HS-5 (cell line): ENCODE data around the gene CNN2.

Experiments
- DNase-seq: peaks from one replicate; pipeline ENCODE4 v3.0.0-alpha.2; 2012; ENCODE audit warnings: low read depth

The CNN2 gene

DNA sequence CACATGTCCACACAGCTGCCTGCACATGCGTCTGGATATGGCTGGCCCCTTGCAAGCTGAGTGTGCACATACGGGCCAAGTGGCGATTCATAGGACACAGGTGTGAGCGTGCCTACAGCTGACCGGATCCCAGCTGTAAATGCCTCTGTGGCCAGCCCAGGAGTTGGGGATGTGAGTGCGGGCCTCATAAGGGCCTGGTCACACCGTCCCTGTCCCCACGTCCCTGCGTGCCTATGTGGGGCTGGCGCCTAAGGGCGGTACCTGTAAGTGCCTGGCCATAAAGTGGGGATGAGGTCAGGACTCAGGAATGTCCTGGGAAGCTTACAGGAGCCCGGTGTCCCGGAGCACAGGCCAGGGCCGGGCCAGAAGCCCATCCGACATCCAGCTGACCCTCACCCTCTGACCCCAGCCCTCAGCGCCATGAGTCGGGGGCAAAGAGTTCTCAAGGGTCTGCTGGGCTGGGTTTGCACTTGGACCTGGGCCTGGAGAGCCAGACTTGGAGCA, 39.2 kb downstream of the CNN2 start:
- no peak for DNase-seq

DNA sequence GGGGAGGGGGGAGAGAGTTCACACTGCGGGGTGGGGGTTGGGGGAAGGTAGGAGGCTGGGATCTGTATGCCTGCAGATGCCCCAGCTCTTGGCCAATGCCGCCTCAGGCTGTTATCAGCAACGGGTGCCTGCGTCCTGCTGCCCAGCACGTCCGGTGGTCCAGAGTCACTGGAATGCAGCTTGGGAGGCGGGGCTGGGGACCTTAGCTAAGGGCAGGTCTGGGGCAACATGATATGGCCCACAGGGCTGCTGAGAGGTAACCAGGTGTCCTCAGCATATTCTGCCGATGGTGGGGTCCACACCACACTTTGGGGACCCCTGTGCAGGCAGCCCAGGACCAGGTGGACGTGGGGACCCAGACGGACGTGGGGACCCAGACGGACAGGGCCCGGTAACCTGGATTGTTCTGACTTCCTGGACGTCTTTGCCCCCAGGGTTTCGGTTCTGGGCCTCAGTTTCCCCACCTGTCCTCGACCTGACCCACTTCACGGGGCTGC, 39.9 kb downstream of the CNN2 start:
- no peak for DNase-seq

DNA sequence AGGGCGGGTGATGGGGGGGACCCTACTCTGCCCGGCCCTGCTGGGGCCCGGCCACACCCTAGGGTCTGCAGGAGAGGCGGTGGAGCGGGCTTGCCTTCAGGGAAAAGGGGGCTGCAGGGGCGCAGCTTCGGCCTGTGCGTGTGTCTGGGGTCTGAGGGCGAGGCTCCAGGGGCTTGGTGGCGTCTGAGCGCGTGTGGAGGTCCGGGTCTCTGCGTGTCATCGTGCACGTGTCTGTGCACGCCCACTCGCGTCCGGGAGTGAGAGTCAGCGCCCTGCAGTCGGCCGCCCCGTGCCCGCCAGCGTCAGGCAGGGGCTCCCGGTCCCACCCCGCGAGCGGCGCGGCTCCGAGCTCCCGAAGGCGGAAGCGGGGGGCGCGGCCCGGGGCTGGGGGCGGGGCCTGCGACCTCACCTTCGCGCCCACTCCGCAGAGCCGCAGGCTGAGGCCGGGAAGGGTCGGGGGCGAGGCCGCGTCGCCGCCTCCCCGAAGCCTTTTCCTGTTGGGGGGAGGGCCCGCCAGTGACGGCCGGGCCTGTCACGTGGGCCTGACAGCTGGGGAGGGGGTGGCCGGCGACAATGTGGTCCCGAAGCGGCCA, 40.4 kb downstream of the CNN2 start, which contains the start of gene ARHGAP45:
Gene ARHGAP45 (plus strand): TSS at position 420 of the 593 bp plus-strand sequence. CDS start 239 bp downstream, outside the sequence.
- no peak for DNase-seq

- DNase-seq: no peak
Observed at GRCh38 chr19:1067341-1067957, 41.0 kb downstream of the CNN2 start.

DNA sequence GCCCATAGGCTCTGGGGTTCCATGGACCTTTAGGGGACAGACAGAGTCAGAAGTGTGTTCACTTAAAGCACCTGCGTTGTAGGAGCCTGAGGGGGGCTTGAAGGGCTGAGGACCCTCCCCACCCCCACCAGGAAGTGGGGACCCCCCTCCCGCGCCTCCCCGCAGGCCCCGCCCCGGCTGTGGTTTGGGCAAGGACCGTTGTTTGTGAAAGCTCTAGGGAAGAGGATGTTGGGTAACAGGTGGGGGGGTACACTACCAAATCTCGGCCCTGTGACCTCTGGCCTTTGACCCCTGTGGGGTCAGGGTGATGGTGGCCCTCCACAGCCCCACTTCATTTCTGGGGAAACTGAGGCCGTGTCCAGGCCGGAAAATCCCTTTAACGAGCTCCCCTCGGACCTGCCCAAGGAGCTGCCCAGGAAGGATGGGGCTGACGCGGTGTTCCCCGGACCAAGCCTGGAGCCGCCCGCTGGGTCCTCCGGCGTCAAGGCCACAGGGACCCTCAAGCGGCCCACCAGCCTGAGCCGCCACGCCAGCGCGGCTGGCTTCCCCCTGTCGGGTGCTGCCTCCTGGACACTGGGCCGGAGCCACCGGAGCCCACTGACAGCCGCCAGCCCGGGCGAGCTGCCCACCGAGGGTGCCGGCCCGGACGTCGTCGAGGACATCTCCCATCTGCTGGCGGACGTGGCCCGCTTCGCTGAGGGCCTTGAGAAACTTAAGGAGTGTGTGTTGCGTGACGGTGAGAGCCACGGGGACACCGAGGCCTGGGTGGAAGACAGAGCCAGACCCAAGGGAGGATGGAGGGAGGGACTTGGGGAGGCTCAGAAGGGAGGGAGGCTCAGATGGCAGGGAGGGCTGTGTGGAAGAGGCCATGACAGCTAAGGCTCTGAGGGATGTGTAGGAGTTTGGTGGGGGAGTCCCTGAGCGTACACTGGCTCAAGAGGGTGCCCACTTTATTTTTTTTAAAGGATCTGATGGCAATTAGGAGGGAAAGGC, 41.9 kb downstream of the CNN2 start:
- DNase-seq: no peak

DNA sequence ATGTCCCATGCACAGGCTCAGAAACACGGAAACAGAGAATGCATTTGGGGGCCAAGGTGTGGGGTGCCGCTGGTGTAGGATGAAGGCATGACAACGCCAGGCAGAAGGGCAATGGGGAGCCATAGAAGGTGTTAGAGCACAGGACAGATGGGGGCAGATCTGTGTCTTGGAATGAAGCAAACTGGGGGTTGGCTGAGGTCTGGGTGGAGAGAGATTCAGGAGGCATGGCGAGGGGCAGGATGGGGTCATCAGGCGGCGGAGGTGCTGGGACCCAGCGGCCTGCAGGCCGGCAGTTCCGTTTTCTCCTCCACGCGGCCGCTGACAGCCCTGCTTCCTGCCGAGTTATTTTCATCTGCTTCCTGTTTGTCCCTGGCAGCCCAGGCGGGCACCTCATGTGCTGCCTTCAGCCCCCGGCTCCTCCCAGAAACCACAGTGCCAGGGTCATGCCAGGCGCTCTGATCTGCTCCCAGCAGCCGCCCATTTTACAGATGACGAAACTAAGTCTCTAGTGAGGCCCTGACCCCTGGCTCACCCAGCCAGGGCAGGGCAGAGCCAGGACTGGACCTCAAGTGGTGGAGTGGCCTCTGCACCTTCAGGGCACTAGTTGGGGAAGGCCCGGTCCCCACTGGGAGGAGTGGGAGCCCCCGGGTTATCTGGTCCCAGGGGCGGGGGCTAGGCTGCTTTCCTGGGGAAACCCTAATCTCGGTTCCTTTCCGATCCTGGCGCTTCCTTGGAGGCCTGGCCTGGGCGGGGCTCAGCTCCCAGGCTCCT, 42.8 kb downstream of the CNN2 start:
- DNase-seq: no peak

- no peak for DNase-seq
Observed at GRCh38 chr19:1070576-1070930, 44.1 kb downstream of the CNN2 start.

GRCh38 chr19:1070931-1071791, 44.8 kb downstream of the CNN2 start:
- no peak for DNase-seq

GRCh38 chr19:1072371-1073015, 46.1 kb downstream of the CNN2 start:
- no peak for DNase-seq

GRCh38 chr19:1073063-1073955, 46.9 kb downstream of the CNN2 start:
- no peak for DNase-seq

- DNase-seq: no peak
Observed at GRCh38 chr19:1073956-1074517, 47.6 kb downstream of the CNN2 start.

GRCh38 chr19:1074544-1075283, 48.3 kb downstream of the CNN2 start:
- DNase-seq: no peak

- no peak for DNase-seq
Observed at GRCh38 chr19:1076046-1076386, 49.6 kb downstream of the CNN2 start.

GRCh38 chr19:1076951-1077350, 50.5 kb downstream of the CNN2 start:
- no peak for DNase-seq

GRCh38 chr19:1079566-1080111, 53.2 kb downstream of the CNN2 start:
- DNase-seq: no peak

GRCh38 chr19:1080360-1081161, 54.2 kb downstream of the CNN2 start:
- DNase-seq: no peak
